ENCODE data around the gene CTNND2. TPM values are rescaled to one million over a fixed set of nuclear protein-coding genes. Genes with fewer than 3 reads are reported as not detected.

Gene CTNND2
- polyA plus RNA-seq, 1 of the 3 experiments (the other 2 are of a cell fraction): not detected

DNA sequence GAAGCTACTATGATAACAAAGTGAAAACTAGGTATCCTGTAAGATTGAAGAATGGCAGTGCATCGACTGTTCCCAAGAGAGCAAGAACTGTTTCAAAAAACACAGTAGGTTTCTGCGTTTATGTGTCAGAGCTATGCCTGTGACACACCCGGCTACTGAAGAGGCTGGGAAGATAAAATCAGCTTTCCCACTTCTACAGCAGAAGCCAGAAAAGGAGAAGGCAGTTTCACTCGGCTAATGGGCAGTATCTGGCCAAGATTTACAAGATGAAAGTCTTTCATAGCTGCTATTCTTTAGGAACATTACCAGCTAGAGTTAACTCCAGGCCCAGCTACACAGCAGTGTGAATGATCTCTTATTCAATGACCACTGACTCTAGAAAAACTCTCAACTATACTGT, 195.2 kb downstream of the CTNND2 start:
- no peak overlapping the region for H3K4me2 ChIP-seq
- no peak overlapping the region for H3K27ac ChIP-seq (ENCODE audit: low read depth in 2 of 2, low read length in 1 of 2)
- no peaks in the 10 kb centered on the region for H4K20me1 ChIP-seq (ENCODE audit: insufficient read depth)
- H3K4me3 ChIP-seq (ENCODE audit: low read depth in 2 of 2, low read length in 1 of 2): no peak overlapping the region
- H3K27me3 ChIP-seq (ENCODE audit: insufficient read depth): no peaks in the 10 kb centered on the region
- H3K9me3 ChIP-seq: no peaks in the 10 kb centered on the region
- TF ChIP-seq, protein P1, sequence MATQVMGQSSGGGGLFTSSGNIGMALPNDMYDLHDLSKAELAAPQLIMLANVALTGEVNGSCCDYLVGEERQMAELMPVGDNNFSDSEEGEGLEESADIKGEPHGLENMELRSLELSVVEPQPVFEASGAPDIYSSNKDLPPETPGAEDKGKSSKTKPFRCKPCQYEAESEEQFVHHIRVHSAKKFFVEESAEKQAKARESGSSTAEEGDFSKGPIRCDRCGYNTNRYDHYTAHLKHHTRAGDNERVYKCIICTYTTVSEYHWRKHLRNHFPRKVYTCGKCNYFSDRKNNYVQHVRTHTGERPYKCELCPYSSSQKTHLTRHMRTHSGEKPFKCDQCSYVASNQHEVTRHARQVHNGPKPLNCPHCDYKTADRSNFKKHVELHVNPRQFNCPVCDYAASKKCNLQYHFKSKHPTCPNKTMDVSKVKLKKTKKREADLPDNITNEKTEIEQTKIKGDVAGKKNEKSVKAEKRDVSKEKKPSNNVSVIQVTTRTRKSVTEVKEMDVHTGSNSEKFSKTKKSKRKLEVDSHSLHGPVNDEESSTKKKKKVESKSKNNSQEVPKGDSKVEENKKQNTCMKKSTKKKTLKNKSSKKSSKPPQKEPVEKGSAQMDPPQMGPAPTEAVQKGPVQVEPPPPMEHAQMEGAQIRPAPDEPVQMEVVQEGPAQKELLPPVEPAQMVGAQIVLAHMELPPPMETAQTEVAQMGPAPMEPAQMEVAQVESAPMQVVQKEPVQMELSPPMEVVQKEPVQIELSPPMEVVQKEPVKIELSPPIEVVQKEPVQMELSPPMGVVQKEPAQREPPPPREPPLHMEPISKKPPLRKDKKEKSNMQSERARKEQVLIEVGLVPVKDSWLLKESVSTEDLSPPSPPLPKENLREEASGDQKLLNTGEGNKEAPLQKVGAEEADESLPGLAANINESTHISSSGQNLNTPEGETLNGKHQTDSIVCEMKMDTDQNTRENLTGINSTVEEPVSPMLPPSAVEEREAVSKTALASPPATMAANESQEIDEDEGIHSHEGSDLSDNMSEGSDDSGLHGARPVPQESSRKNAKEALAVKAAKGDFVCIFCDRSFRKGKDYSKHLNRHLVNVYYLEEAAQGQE (IDR thresholded peaks at IDR 0.05; ENCODE audit: low read depth, low read length): no peak
- TF ChIP-seq JUND (IDR thresholded peaks at IDR 0.05) (no peak), EP300 (IDR thresholded peaks at IDR 0.05; ENCODE audit: borderline replicate concordance in 1 of 2, low read depth in 1 of 2, low read length in 1 of 2) (no peak), RFX5 (IDR thresholded peaks at IDR 0.05; ENCODE audit: low read length) (no peak), MXI1 (IDR thresholded peaks at IDR 0.05; ENCODE audit: low read depth, low read length) (no peak), SMC3 (IDR thresholded peaks at IDR 0.05; ENCODE audit: low read depth, low read length) (no peak), YY1 (IDR thresholded peaks at IDR 0.05; ENCODE audit: low read depth) (no peak), RCOR1 (IDR thresholded peaks at IDR 0.05; ENCODE audit: low read length) (no peak), MEF2A (IDR thresholded peaks at IDR 0.05; ENCODE audit: borderline replicate concordance, low read depth) (no peak), FOXM1 (IDR thresholded peaks at IDR 0.05; ENCODE audit: low read depth) (no peak), POLR2AphosphoS5 (IDR thresholded peaks at IDR 0.05; ENCODE audit: low read depth, low read length) (no peak), TAF1 (IDR thresholded peaks at IDR 0.05; ENCODE audit: borderline replicate concordance, low read depth, low read length) (no peak)
- TF ChIP-seq, protein P2, sequence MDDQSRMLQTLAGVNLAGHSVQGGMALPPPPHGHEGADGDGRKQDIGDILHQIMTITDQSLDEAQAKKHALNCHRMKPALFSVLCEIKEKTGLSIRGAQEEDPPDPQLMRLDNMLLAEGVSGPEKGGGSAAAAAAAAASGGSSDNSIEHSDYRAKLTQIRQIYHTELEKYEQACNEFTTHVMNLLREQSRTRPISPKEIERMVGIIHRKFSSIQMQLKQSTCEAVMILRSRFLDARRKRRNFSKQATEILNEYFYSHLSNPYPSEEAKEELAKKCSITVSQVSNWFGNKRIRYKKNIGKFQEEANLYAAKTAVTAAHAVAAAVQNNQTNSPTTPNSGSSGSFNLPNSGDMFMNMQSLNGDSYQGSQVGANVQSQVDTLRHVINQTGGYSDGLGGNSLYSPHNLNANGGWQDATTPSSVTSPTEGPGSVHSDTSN (IDR thresholded peaks at IDR 0.05): no peak
- TF ChIP-seq, protein P3, sequence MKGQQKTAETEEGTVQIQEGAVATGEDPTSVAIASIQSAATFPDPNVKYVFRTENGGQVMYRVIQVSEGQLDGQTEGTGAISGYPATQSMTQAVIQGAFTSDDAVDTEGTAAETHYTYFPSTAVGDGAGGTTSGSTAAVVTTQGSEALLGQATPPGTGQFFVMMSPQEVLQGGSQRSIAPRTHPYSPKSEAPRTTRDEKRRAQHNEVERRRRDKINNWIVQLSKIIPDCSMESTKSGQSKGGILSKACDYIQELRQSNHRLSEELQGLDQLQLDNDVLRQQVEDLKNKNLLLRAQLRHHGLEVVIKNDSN (IDR thresholded peaks at IDR 0.05; ENCODE audit: borderline replicate concordance, low read depth): no peak
- TF ChIP-seq, protein P4, sequence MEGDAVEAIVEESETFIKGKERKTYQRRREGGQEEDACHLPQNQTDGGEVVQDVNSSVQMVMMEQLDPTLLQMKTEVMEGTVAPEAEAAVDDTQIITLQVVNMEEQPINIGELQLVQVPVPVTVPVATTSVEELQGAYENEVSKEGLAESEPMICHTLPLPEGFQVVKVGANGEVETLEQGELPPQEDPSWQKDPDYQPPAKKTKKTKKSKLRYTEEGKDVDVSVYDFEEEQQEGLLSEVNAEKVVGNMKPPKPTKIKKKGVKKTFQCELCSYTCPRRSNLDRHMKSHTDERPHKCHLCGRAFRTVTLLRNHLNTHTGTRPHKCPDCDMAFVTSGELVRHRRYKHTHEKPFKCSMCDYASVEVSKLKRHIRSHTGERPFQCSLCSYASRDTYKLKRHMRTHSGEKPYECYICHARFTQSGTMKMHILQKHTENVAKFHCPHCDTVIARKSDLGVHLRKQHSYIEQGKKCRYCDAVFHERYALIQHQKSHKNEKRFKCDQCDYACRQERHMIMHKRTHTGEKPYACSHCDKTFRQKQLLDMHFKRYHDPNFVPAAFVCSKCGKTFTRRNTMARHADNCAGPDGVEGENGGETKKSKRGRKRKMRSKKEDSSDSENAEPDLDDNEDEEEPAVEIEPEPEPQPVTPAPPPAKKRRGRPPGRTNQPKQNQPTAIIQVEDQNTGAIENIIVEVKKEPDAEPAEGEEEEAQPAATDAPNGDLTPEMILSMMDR (IDR thresholded peaks at IDR 0.05): no peak
- DNase-seq: no peak
- ChIA-PET CTCF (no interaction called here), POLR2A (no interaction called here)
- no peak overlapping the region for H2AFZ ChIP-seq (ENCODE audit: low read depth)
- H3K36me3 ChIP-seq (replicated peaks in 1 of 2; ENCODE audit: control insufficient read depth in 1 of 2, insufficient read depth in 2 of 2, low read length in 1 of 2): no peaks in the 10 kb centered on the region
- H3K9ac ChIP-seq: no peak overlapping the region
- no peaks in the 10 kb centered on the region for H3K79me2 ChIP-seq (ENCODE audit: insufficient read depth)
- 2% methylated on average over 3 of the region's 4 CpGs for WGBS (ENCODE audit: low lambda C conversion rate)
- H3K4me1 ChIP-seq (ENCODE audit: control insufficient read depth in 1 of 2, insufficient read depth in 2 of 2, low read depth in 1 of 2, low read length in 1 of 2): no peaks in the 10 kb centered on the region
- H3F3A ChIP-seq (replicated peaks; ENCODE audit: insufficient read depth): no peaks in the 10 kb centered on the region
- no peaks in the 10 kb centered on the region for H3K9me2 ChIP-seq

Data from SK-N-SH (cell line).